ENCODE data around the gene SLC25A33. TPM values are rescaled to one million over a fixed set of nuclear protein-coding genes. Genes with fewer than 3 reads are reported as not detected.
A peak's percentile ranks its signal among the peaks of the same experiment; 100 is the strongest.
"Not testable (repeated sequence)": the region's sequence is repeated elsewhere in the genome, so short reads cannot be mapped to it uniquely, and the experiment has no call there.

Gene SLC25A33
- total and polyA plus RNA-seq, 8 donors: 2.2 to 6.0 (median 2.7) TPM

- intact Hi-C loops (cut with DNase I): no loop called here
- TF ChIP-seq, protein P1, sequence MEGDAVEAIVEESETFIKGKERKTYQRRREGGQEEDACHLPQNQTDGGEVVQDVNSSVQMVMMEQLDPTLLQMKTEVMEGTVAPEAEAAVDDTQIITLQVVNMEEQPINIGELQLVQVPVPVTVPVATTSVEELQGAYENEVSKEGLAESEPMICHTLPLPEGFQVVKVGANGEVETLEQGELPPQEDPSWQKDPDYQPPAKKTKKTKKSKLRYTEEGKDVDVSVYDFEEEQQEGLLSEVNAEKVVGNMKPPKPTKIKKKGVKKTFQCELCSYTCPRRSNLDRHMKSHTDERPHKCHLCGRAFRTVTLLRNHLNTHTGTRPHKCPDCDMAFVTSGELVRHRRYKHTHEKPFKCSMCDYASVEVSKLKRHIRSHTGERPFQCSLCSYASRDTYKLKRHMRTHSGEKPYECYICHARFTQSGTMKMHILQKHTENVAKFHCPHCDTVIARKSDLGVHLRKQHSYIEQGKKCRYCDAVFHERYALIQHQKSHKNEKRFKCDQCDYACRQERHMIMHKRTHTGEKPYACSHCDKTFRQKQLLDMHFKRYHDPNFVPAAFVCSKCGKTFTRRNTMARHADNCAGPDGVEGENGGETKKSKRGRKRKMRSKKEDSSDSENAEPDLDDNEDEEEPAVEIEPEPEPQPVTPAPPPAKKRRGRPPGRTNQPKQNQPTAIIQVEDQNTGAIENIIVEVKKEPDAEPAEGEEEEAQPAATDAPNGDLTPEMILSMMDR (IDR thresholded peaks at IDR 0.05): no peak
- Histone ChIP-seq H3K9me3 (no peaks in the 10 kb centered on the region), H3K4me1 (peaks cover 0 to 33% of the 10 kb centered on the region in 2 donors), H3K4me3 (no peak overlapping the region), H3K27ac (peak overlapping the region in 1 of 2 donors; percentile 63), H3K27me3 (no peaks in the 10 kb centered on the region), H3K36me3 (peaks cover 0 to 8% of the 10 kb centered on the region in 2 donors)
- ATAC-seq (peak; percentile 95), DNase-seq (peak in 2 of 4 donors; percentile 81 to 90)
Measured at GRCh38 chr1:9561429-9561828, 22.2 kb downstream of the SLC25A33 start.

- Histone ChIP-seq H3K9me3 (no peaks in the 10 kb centered on the region), H3K27ac (no peak overlapping the region), H3K4me1 (no peaks in the 10 kb centered on the region), H3K27me3 (no peaks in the 10 kb centered on the region), H3K4me3 (no peak overlapping the region), H3K36me3 (peaks cover 0 to 12% of the 10 kb centered on the region in 2 donors)
- DNase-seq: no peak
- no peak for ATAC-seq
- intact Hi-C loops (cut with DNase I): no loop called here
- TF ChIP-seq, protein P1 (IDR thresholded peaks at IDR 0.05): no peak
Measured at GRCh38 chr1:9569267-9569666, 30.0 kb downstream of the SLC25A33 start.

DNA sequence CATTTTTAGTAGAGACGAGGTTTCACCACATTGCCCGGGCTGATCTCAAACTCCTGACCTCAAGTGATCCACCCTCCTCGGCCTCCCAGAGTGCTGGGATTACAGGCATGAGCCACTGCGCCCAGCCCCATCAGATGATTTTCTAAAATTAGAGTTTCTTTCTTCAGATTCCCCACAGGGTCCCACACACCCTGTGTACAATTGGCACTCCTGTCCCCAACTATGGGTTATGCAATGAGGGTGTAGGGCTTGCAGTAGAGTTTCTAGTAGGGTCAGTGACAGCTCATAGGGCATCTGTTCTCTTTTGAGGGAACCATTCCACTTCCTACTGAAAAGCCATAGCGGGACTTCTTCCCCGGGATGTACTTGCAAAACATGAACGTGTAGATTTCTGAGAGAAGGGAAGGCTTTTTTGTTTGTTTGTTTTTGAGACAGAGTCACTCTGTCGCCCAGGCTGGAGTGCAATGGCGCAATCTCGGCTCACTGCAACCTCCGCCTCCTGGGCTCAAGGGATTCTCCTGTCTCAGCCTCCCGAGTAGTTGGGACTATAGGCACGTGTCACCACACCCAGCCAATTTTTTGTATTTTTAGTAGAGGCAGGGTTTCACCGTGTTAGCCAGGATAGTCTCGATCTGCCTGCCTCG is 31.7 kb downstream of the SLC25A33 start:
- not testable (repeated sequence) for H3K4me1 ChIP-seq, H3K27me3 ChIP-seq, H3K27ac ChIP-seq, H3K4me3 ChIP-seq, DNase-seq, H3K9me3 ChIP-seq, ATAC-seq
- peaks cover 0 to 19% of the 10 kb centered on the region in 2 donors for H3K36me3 ChIP-seq
- intact Hi-C loops (cut with DNase I): loop anchor here in 1 of 2 donors (5.0 kb wide), 1 partner anchor 74 kb away; no protein-coding TSS in a partner anchor

- ATAC-seq (peak; percentile 31), DNase-seq (peak in 1 of 4 donors; percentile 50)
- intact Hi-C loops (cut with DNase I): loop anchor here in 1 of 2 donors (5.0 kb wide), 1 partner anchor 76 kb away; no protein-coding TSS in a partner anchor
Measured at GRCh38 chr1:9573723-9574122, 34.5 kb downstream of the SLC25A33 start.

DNA sequence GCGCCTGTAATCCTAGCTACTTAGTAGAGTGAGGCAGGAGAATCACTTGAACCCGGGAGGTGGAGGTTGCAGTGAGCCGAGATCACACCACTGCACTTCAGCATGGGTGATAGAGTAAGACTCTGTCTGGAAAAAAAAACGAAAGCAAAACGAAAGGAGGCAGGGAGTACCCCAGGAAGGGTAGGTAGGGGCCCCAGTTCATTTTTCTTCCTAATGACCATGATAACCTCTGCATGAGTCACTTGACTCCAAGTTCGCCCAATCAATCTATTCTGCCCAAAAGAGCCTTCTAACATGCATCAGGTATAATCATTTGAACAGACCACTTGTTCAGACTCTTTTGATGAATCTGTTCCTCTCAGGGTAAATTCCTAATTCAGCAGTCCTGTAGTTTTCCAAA is 36.2 kb downstream of the SLC25A33 start:
- TF ChIP-seq, protein P1 (IDR thresholded peaks at IDR 0.05): no peak
- H3K4me1 ChIP-seq: no peaks in the 10 kb centered on the region
- H3K4me3 ChIP-seq: no peak overlapping the region
- ATAC-seq (no peak), DNase-seq (no peak)
- no peak overlapping the region for H3K27ac ChIP-seq
- H3K36me3 ChIP-seq: peaks cover 0 to 40% of the 10 kb centered on the region in 2 donors
- H3K9me3 ChIP-seq: no peaks in the 10 kb centered on the region
- intact Hi-C loops (cut with DNase I): no loop called here
- H3K27me3 ChIP-seq: no peaks in the 10 kb centered on the region

More at GRCh38 chr1:9573723-9574122, 34.5 kb downstream of the SLC25A33 start:
- H3K9me3 ChIP-seq: no peaks in the 10 kb centered on the region
- H3K36me3 ChIP-seq: peaks cover 0 to 26% of the 10 kb centered on the region in 2 donors
- H3K27ac ChIP-seq: no peak overlapping the region
- TF ChIP-seq, protein P1 (IDR thresholded peaks at IDR 0.05): no peak
- no peak overlapping the region for H3K4me3 ChIP-seq
- no peaks in the 10 kb centered on the region for H3K4me1 ChIP-seq
- no peaks in the 10 kb centered on the region for H3K27me3 ChIP-seq
